Skin epidermis (tissue), 12 donors: ENCODE results near the gene TAOK1.
A peak's percentile ranks its signal among the peaks of the same experiment; 100 is the strongest.
"Not testable (repeated sequence)": the region's sequence is repeated elsewhere in the genome, so short reads cannot be mapped to it uniquely, and the experiment has no call there.

Source experiments
- H3K27ac ChIP-seq, 21 experiments: fragments of 200-600 bp; sonication (generic) in 11 of 21; one replicate each; pipeline ENCODE4 v1.5.0; 2020; ENCODE audit warnings: mild to moderate bottlenecking in 3 of 21, inconsistent platforms in 2 of 21, moderate library complexity in 2 of 21
- H3K4me3 ChIP-seq, 7 experiments: fragments of 200-600 bp; sonication (generic) in 2 of 7; one replicate each; pipeline ENCODE4 v1.5.0; 2020; ENCODE audit warnings: inconsistent platforms in 2 of 7, mild to moderate bottlenecking in 2 of 7, moderate library complexity in 1 of 7

TAOK1 gene

GRCh38 chr17:29518359-29518758, 128.2 kb downstream of the TAOK1 start:
- Histone ChIP-seq H3K4me3 (no peak overlapping the region), H3K27ac (no peak overlapping the region)

GRCh38 chr17:29524692-29525091, 134.5 kb downstream of the TAOK1 start:
- Histone ChIP-seq H3K27ac (no peak overlapping the region), H3K4me3 (no peak overlapping the region)

DNA sequence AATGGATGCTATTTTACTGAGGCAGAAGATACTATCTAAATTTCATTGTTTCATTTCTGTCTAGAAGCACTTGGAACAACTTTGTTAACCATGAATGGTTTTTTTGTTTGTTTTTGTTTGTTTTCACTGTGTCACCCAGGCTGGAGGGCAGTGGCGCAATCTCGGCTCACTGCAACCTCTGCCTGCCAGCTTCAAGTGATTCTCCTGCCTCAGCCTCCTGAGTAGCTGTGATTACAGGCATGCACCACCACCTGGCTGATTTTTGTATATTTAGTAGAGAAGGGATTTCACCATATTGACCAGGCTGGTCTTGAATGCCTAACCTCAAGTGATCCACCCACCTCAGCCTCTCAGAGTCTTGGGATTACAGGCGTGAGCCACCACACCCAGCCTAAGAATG, 136.2 kb downstream of the TAOK1 start:
- H3K27ac ChIP-seq, result no peak overlapping the region

DNA sequence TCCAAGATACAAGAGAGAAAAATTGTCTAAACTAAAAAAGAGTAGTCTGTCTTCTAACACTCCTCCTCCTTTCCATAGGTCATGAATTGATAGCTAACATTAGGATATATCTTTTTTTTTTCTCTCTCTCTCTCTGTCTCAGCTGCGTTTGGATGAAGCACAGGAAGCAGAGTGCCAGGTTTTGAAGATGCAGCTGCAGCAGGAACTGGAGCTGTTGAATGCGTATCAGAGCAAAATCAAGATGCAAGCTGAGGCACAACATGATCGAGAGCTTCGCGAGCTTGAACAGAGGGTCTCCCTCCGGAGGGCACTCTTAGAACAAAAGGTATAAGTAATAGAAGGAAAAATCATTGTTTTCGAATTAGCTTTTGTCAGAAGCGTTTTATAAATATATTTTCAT, 143.8 kb downstream of the TAOK1 start:
- H3K4me3 ChIP-seq, result no peak overlapping the region
- no peak overlapping the region for H3K27ac ChIP-seq

More for the DNA sequence above, 136.2 kb downstream of the TAOK1 start:
- no peak overlapping the region for H3K4me3 ChIP-seq

GRCh38 chr17:29544066-29544465, 153.9 kb downstream of the TAOK1 start:
- H3K4me3 ChIP-seq, result no peak overlapping the region
- H3K27ac ChIP-seq, result no peak overlapping the region

GRCh38 chr17:29546085-29546484, 155.9 kb downstream of the TAOK1 start:
- Histone ChIP-seq H3K27ac (no peak overlapping the region), H3K4me3 (no peak overlapping the region)

- Histone ChIP-seq H3K27ac (no peak overlapping the region), H3K4me3 (no peak overlapping the region)
Observed at GRCh38 chr17:29546830-29547229, 156.7 kb downstream of the TAOK1 start.

DNA sequence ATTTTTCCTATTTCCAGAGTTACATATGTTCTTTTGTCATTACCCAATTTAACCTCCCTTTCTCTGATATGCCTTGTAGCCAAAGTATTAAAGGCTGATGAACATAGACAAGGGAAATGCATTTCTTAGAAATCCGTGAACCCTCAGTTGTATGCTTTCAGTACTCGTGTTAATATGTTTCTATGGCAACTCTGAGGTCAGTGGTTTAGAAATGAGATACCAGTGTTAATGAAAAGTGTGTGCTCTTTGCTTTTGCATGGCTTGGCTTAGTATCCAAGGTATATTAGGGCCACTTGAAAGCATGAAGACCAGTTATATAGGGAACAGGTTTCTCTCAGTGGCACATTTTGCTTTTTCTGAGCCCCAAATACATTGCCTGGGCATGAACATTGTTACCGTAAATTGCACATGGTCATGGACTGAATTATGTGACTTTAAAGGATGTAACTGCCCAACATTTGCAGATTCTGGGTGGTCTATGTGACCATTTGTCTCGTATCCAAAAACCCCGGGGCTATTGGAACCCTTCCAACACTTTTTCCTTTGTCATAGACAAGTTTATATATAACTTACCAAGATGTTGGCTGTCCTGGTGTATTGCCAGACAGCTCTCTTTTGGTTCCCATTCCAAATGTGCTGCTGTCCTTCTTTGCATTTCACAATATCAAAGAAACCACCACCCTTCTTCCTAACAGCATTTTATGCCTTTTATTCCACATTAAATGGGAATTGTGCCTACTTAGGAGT, 159.2 kb downstream of the TAOK1 start:
- no peak overlapping the region for H3K27ac ChIP-seq
- no peak overlapping the region for H3K4me3 ChIP-seq

- H3K27ac ChIP-seq, result no peak overlapping the region
Observed at GRCh38 chr17:29555840-29556239, 165.7 kb downstream of the TAOK1 start.

GRCh38 chr17:29557085-29557738, 167.0 kb downstream of the TAOK1 start:
- no peak overlapping the region for H3K27ac ChIP-seq
- H3K4me3 ChIP-seq, result no peak overlapping the region

More at GRCh38 chr17:29555840-29556239, 165.7 kb downstream of the TAOK1 start:
- H3K4me3 ChIP-seq, result no peak overlapping the region

- Histone ChIP-seq H3K4me3 (no peak overlapping the region), H3K27ac (no peak overlapping the region)
Observed at GRCh38 chr17:29557739-29558116, 167.6 kb downstream of the TAOK1 start.

GRCh38 chr17:29558139-29558538, 168.0 kb downstream of the TAOK1 start:
- H3K4me3 ChIP-seq, H3K27ac ChIP-seq: not testable (repeated sequence)

DNA sequence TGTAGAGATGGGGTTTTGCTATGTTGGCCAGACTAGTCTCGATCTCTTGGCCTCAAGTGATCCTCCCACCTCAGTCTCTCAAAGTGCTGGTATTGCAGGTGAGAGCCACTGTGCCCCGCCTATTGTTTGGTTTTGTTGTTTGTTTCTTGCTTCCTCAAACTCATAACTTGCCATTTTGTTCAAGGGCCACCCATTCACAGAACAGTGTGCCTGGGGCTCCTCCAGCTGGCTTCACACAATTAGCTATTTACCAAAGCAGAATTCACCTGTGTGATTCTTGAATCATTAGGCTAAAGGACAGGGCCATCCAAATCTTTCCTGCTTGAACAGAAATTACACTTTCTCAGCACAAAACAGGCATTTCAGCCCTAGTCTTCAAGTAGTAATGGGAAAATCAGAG, 169.5 kb downstream of the TAOK1 start:
- peak overlapping the region in 3 of 21 experiments; percentile 3 to 27 (median 8) for H3K27ac ChIP-seq
- H3K4me3 ChIP-seq, result no peak overlapping the region

GRCh38 chr17:29560316-29560715, 170.2 kb downstream of the TAOK1 start:
- Histone ChIP-seq H3K27ac (peak overlapping the region in 4 of 21 experiments; percentile 3 to 27 (median 8)), H3K4me3 (no peak overlapping the region)

GRCh38 chr17:29561554-29562517, 171.7 kb downstream of the TAOK1 start:
- Histone ChIP-seq H3K4me3 (no peak overlapping the region), H3K27ac (peak overlapping the region in 9 of 21 experiments; percentile 11 to 61 (median 29))

GRCh38 chr17:29562615-29563014, 172.5 kb downstream of the TAOK1 start:
- Histone ChIP-seq H3K27ac (peak overlapping the region in 4 of 21 experiments; percentile 8 to 43 (median 28)), H3K4me3 (no peak overlapping the region)

DNA sequence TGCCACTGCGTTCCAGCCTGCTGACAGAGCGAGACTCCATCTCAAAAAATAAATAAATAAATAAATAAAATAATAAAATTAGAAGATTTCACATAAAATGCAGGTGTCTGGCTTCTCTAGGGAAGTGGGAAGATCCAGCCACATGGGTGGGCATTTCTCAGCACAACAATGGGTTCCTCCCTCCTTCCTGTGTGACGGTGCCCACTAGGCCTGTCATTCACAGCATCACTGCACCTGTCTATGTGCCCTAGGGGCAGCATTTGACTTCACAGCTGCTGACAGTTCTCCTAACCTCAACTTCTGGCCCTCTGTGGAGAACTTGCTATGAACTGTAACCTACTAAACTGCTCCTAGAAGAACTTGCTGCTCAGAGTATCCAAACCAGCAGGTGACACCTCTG, 173.7 kb downstream of the TAOK1 start:
- no peak overlapping the region for H3K4me3 ChIP-seq
- no peak overlapping the region for H3K27ac ChIP-seq

DNA sequence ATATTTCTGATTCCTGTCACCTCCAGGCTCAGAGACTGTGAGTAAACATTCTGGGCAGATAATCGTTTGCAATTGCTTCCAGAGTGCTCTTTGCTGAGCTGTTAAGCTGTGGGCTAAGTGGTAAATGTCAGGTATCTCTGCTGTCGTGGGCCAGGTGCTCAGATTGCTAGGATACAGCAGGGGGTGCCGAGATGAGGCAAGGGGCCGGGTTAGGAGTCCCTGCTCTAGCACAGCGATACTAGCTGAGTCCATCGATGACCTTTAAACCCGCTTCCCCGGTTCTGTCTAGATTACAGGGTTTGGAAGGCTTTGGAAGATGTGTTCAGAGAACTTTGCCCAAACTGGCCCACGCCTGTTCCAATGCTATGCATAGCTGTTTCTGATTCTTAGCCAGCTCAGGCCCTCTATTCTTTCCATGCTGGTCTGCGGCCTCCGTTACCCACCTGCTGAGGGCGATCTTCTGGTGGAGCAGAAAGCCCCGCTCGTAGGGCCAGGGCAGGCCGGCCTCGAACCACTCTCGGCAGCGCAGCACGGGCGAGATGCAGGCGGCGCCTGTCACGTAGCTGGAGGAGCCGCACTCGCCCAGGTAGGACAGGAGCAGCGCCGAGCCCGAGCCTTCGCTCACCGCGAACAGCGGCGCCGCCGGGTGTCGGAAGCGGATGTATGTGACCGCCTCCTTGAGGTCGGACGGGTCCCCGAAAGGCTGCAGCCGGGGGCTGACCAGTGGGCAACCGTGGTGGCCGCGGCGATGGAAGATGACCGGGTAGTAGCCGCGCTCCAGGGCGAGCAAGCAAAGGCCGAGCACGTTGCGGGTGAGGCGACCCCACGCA, 175.7 kb downstream of the TAOK1 start:
- peak overlapping the region in 16 of 21 experiments; percentile 36 to 92 (median 80) for H3K27ac ChIP-seq
- H3K4me3 ChIP-seq, result peak overlapping the region; percentile 41 to 77 (median 66)
